GM21717 (cell line): Measurements from ENCODE around the gene YIPF6.
"Not testable (repeated sequence)": the region's sequence is repeated elsewhere in the genome, so short reads cannot be mapped to it uniquely, and the experiment has no call there.

ENCODE experiments used
- ATAC-seq: cut with Tn5 transposase; IDR thresholded peaks from one replicate; pipeline ENCODE4 v1.9.1; 2021; ENCODE audit warnings: mild to moderate bottlenecking, moderate library complexity; ENCODE audit not compliant: unreplicated experiment

Gene YIPF6

GRCh38 chrX:68498508-68499379, at the start of gene YIPF6:
Gene YIPF6 (plus strand): TSS chrX:68499051. CDS start chrX:68499067, 16 bp downstream.
- ATAC-seq: peak; percentile 98

GRCh38 chrX:68451720-68452119, 47.1 kb upstream of the YIPF6 start:
- no peak for ATAC-seq

GRCh38 chrX:68454476-68455150, 44.2 kb upstream of the YIPF6 start:
- no peak for ATAC-seq

GRCh38 chrX:68455151-68455510, 43.7 kb upstream of the YIPF6 start:
- ATAC-seq: no peak

GRCh38 chrX:68461093-68461492, 37.8 kb upstream of the YIPF6 start:
- ATAC-seq: no peak

- ATAC-seq: no peak
Observed at GRCh38 chrX:68461576-68461975, 37.3 kb upstream of the YIPF6 start.

GRCh38 chrX:68462197-68462596, 36.7 kb upstream of the YIPF6 start:
- ATAC-seq: no peak

- peak; percentile 55 for ATAC-seq
Observed at GRCh38 chrX:68462653-68463052, 36.2 kb upstream of the YIPF6 start.

- ATAC-seq: no peak
Observed at GRCh38 chrX:68463880-68464279, 35.0 kb upstream of the YIPF6 start.

GRCh38 chrX:68464796-68465195, 34.1 kb upstream of the YIPF6 start:
- no peak for ATAC-seq

- no peak for ATAC-seq
Observed at GRCh38 chrX:68480969-68481368, 17.9 kb upstream of the YIPF6 start.

- ATAC-seq: not testable (repeated sequence)
Observed at GRCh38 chrX:68486198-68486597, 12.7 kb upstream of the YIPF6 start.

- ATAC-seq: no peak
Observed at GRCh38 chrX:68487254-68487653, 11.6 kb upstream of the YIPF6 start.

GRCh38 chrX:68487924-68488323, 10.9 kb upstream of the YIPF6 start:
- no peak for ATAC-seq

- no peak for ATAC-seq
Observed at GRCh38 chrX:68488657-68489056, 10.2 kb upstream of the YIPF6 start.

- no peak for ATAC-seq
Observed at GRCh38 chrX:68490644-68491043, 8.2 kb upstream of the YIPF6 start.

- no peak for ATAC-seq
Observed at GRCh38 chrX:68492583-68492982, 6.3 kb upstream of the YIPF6 start.

- ATAC-seq: not testable (repeated sequence)
Observed at GRCh38 chrX:68493776-68494175, 5.1 kb upstream of the YIPF6 start.

GRCh38 chrX:68498044-68498507, 775 bp upstream of the YIPF6 start:
- no peak for ATAC-seq

- no peak for ATAC-seq
Observed at GRCh38 chrX:68499543-68500504, 973 bp downstream of the YIPF6 start.
